Breast epithelium (tissue), 4 donors: ENCODE results near the gene SH3TC1. TPM values are rescaled to one million over a fixed set of nuclear protein-coding genes. Genes with fewer than 3 reads are reported as not detected.

Experiments
- DNase-seq, 2 donors: peaks; one replicate each; pipeline ENCODE4 v3.0.0-alpha.2; 2019; ENCODE audit warnings: low spot score in 2 of 2
- H3K27ac ChIP-seq, 2 donors: fragments of 200-600 bp; sonication (generic) in 1 of 2; one replicate each; pipeline ENCODE4 v1.5.1; 2016 to 2019; ENCODE audit warnings: mild to moderate bottlenecking in 1 of 2
- H3K27me3 ChIP-seq, 2 donors: fragments of 200-600 bp; sonication (generic) in 1 of 2; one replicate each; pipeline versions ENCODE4 v1.5.1 to v1.6.0; 2017 to 2019; ENCODE audit warnings: control low read depth in 1 of 2, mild to moderate bottlenecking in 1 of 2
- H3K36me3 ChIP-seq: fragments of 200-600 bp; one replicate; pipeline ENCODE4 v1.5.1; 2019
- H3K4me1 ChIP-seq, 2 donors: fragments of 200-600 bp; sonication (generic); one replicate each; pipeline ENCODE4 v1.5.1; 2016 to 2019; ENCODE audit warnings: control low read depth in 1 of 2
- H3K4me3 ChIP-seq, 3 donors: fragments of 200-600 bp; sonication (generic); 1 replicate in 2 of 3; 2 replicates in 1 of 3; pipeline ENCODE4 v1.5.1; 2016 to 2019; ENCODE audit warnings: mild to moderate bottlenecking in 3 of 3, moderate library complexity in 2 of 3
- H3K9me3 ChIP-seq, 2 donors: fragments of 200-600 bp; sonication (generic) in 1 of 2; one replicate each; pipeline ENCODE4 v1.5.1; 2016 to 2019; ENCODE audit warnings: control low read depth in 1 of 2
- POLR2A ChIP-seq: fragments of 450-650 bp; IDR thresholded peaks from one replicate; pipeline ENCODE4 v1.6.1; 2016; ENCODE audit warnings: antibody characterized with exemption, mild to moderate bottlenecking, moderate library complexity
- POLR2AphosphoS5 ChIP-seq, 3 donors: sonication (generic); formaldehyde crosslinking; IDR thresholded peaks; one replicate each; pipeline ENCODE4 v1.6.1; 2017; ENCODE audit warnings: antibody characterized with exemption in 3 of 3
- intact Hi-C: fragments of 100-400 bp; cut with DNase I; formaldehyde crosslinking; loops from one replicate; pipeline ENCODE4 v1.15.1; 2023; ENCODE audit warnings: low total_unique reads
- total RNA-seq, 3 donors: library from RNA; depleted of rRNA; stranded (reverse); fragments of >200 nt; gene quantifications; one replicate each; pipeline ENCODE4 v1.1.0, GENCODE V29; 2016
- TF ChIP-seq, protein P1 (sequence below), 3 donors: fragments of 450-650 bp; IDR thresholded peaks; one replicate each; pipeline ENCODE4 v1.5.1; 2016 to 2017; ENCODE audit warnings: antibody characterized with exemption in 3 of 3, mild to moderate bottlenecking in 3 of 3, moderate library complexity in 3 of 3

Gene SH3TC1
- total RNA-seq, 3 donors from 2014 or later: 16.4 to 28.8 (median 17.3) TPM

DNA sequence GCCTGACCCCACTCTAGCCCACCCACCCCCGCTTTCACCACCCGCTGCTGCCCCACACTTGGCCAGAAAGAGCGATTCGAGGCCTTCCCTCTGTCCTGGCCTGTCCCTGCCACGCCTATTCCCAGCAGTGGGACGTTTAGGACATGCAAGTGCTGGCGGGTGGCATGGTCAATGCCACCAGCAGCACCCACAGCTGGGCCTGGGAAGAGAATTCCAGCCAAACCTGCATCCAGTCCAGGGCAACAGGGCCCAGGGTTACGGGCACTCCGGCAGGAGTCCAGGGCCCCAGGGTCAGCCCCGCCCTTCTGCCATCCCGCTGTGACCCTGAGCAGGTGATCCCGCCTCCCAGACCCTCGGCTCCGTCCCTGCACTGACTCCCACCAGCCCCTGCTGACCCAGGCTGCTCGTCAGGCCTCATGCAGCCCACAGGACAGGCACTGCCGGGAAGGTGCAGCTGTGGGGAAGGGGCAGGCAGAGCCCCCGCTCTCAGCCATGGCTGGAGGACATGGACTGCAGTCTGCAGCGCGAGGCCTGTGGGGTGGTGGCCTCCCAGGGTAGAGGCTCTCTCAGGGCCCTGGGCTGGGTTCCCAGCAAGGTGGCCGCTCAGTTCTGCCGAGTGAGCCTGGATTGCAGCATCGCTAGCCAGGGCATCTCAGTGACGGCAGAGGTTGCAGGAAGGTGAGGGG, 63.7 kb downstream of the SH3TC1 start:
- Histone ChIP-seq H3K4me3 (no peak overlapping the region), H3K36me3 (no peaks in the 10 kb centered on the region), H3K4me1 (peaks cover 2 to 3% of the 10 kb centered on the region in 2 donors), H3K9me3 (no peaks in the 10 kb centered on the region), H3K27ac (no peak overlapping the region), H3K27me3 (no peaks in the 10 kb centered on the region)
- intact Hi-C loops: no loop called here
- no peak for DNase-seq
- no peak for TF ChIP-seq POLR2A
- TF ChIP-seq, protein P1, sequence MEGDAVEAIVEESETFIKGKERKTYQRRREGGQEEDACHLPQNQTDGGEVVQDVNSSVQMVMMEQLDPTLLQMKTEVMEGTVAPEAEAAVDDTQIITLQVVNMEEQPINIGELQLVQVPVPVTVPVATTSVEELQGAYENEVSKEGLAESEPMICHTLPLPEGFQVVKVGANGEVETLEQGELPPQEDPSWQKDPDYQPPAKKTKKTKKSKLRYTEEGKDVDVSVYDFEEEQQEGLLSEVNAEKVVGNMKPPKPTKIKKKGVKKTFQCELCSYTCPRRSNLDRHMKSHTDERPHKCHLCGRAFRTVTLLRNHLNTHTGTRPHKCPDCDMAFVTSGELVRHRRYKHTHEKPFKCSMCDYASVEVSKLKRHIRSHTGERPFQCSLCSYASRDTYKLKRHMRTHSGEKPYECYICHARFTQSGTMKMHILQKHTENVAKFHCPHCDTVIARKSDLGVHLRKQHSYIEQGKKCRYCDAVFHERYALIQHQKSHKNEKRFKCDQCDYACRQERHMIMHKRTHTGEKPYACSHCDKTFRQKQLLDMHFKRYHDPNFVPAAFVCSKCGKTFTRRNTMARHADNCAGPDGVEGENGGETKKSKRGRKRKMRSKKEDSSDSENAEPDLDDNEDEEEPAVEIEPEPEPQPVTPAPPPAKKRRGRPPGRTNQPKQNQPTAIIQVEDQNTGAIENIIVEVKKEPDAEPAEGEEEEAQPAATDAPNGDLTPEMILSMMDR (IDR thresholded peaks at IDR 0.05): no peak
- TF ChIP-seq POLR2AphosphoS5 (IDR thresholded peaks at IDR 0.05): no peak

DNA sequence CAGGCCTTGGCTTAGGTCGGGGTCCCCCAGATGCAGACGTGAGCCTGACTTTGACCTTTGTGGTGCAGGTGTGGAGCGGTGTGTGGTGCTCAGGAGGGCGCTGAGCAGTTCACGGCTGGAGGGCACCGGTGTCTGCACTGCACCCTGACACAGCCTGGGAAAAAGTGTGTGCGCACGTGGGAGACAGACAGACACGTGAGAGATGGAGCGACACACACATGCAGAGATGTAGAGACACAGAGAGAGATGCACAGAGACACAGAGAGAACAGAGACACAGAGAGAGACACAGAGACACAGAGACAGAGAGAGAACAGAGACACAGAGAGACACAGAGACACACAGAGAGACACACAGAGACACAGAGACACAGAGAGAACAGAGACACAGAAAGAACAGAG, 64.3 kb downstream of the SH3TC1 start:
- intact Hi-C loops: no loop called here
- Histone ChIP-seq H3K36me3 (no peaks in the 10 kb centered on the region), H3K4me1 (peaks cover 2 to 3% of the 10 kb centered on the region in 2 donors), H3K4me3 (no peak overlapping the region), H3K9me3 (no peaks in the 10 kb centered on the region), H3K27me3 (no peaks in the 10 kb centered on the region), H3K27ac (no peak overlapping the region)
- TF ChIP-seq POLR2A (no peak), POLR2AphosphoS5 (IDR thresholded peaks at IDR 0.05) (no peak)
- TF ChIP-seq, protein P1 (IDR thresholded peaks at IDR 0.05): no peak
- DNase-seq: no peak

DNA sequence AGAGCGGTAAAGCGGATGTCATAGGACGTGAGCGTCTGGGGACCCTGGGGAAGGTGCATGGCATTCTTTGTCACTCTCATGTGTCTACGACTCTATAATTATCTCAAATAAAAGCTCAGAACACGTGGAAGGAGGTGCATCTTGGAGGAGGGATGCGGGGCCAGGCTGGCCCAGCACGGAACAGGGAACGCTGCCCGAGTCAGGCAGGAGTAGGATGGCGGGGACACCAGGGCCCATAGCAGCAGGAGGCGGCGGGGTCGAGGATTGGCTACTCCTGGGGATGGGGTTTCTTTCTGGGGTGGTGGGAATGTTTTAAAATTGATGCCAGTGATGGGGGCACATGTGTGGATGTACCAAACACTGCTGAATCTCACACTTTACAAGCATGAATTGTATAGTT, 65.0 kb downstream of the SH3TC1 start:
- Histone ChIP-seq H3K4me3 (no peak overlapping the region), H3K36me3 (no peaks in the 10 kb centered on the region), H3K27ac (no peak overlapping the region), H3K9me3 (no peaks in the 10 kb centered on the region), H3K27me3 (no peaks in the 10 kb centered on the region), H3K4me1 (peaks cover 2 to 3% of the 10 kb centered on the region in 2 donors)
- TF ChIP-seq POLR2AphosphoS5 (IDR thresholded peaks at IDR 0.05) (no peak), POLR2A (no peak)
- TF ChIP-seq, protein P1 (IDR thresholded peaks at IDR 0.05): no peak
- DNase-seq: no peak
- intact Hi-C loops: no loop called here

DNA sequence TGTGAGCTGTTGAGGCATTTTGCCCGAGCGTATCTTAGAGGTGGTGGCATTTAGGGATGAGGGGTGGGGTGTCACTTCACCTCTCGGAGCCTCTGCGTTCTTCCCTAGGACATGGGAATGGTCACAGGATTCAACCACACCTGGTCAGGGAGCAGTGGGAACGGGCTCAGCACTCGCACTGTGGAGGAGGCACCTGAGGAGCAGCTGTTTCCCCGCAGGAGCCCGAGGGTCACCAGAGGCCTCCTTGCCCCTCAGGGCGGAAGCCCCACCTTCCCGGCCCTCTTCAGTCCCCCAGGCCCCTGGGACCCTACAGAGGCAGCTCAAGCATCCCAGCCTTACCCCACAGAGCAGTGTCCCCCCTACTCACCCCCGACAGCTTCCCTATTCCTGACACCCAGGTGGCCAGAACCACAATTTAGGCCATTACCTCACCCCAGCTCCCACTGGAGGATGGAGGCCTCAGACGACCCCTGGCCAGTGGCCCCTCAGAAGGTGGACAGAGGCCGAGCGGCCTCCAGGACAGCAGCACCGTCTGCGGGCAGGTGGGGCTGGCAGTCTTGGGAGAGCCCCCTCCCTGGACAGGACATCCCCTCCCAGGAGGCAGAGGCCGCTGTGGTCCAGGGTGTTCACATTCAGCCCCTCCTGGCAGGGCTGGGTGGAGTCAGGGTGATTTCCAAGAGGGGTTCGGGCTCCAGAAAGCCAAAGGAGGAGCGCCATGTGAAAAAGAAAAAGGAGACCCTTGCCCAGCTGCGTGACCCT, 66.3 kb downstream of the SH3TC1 start:
- H3K36me3 ChIP-seq: no peaks in the 10 kb centered on the region
- peaks cover 2 to 3% of the 10 kb centered on the region in 2 donors for H3K4me1 ChIP-seq
- no peak overlapping the region for H3K27ac ChIP-seq
- TF ChIP-seq, protein P1 (IDR thresholded peaks at IDR 0.05): no peak
- no peak for TF ChIP-seq POLR2A
- TF ChIP-seq POLR2AphosphoS5 (IDR thresholded peaks at IDR 0.05): no peak
- intact Hi-C loops: no loop called here
- H3K4me3 ChIP-seq: no peak overlapping the region
- no peak for DNase-seq
- peaks cover 0 to 3% of the 10 kb centered on the region in 2 donors for H3K27me3 ChIP-seq
- no peaks in the 10 kb centered on the region for H3K9me3 ChIP-seq

DNA sequence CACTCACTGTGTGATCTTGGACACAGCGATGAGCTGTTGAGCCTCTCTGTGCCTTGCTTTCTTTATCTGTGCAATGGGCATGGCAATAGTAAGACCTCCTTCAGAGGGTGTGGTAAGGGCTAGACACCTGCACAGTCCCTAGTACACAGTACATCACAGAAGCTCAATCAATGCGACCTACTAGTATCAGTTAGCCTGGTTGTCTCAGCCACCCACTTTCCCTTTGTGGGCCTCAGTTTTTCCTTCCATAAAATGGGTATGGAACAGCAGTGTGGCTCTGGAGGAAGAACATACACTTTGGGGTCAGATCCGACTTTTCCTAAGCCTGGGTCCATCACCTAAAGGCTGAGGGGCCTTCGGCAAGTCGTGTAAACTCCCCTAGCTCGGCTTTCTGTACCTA, 67.0 kb downstream of the SH3TC1 start:
- no peak for DNase-seq
- no peak overlapping the region for H3K27ac ChIP-seq
- TF ChIP-seq, protein P1 (IDR thresholded peaks at IDR 0.05): no peak
- TF ChIP-seq POLR2A (no peak), POLR2AphosphoS5 (IDR thresholded peaks at IDR 0.05) (no peak)
- no peaks in the 10 kb centered on the region for H3K36me3 ChIP-seq
- intact Hi-C loops: no loop called here
- peaks cover 0 to under 1% of the 10 kb centered on the region in 2 donors for H3K4me1 ChIP-seq
- no peaks in the 10 kb centered on the region for H3K9me3 ChIP-seq
- H3K4me3 ChIP-seq: no peak overlapping the region
- peaks cover 0 to 10% of the 10 kb centered on the region in 2 donors for H3K27me3 ChIP-seq
